Liver (tissue), 3 donors: ENCODE measurements around the gene BRSK1.

Experiments
- ATF3 ChIP-seq: IDR thresholded peaks from 2 replicates; pipeline ENCODE4 v1.6.1; 2016; ENCODE audit warnings: antibody characterized with exemption
- CTCF ChIP-seq: fragments of 150-350 bp; IDR thresholded peaks from 2 replicates; pipeline ENCODE4 v1.5.1; 2017; ENCODE audit warnings: improper control_type of control experiment, low read depth, low read length; ENCODE audit not compliant: missing input control
- FOXA1 ChIP-seq: IDR thresholded peaks from 2 replicates; pipeline ENCODE4 v1.6.1; 2016; ENCODE audit warnings: antibody characterized with exemption
- FOXA2 ChIP-seq: IDR thresholded peaks from 2 replicates; pipeline ENCODE4 v1.6.1; 2016; ENCODE audit warnings: antibody characterized with exemption
- GABPA ChIP-seq, 2 donors: IDR thresholded peaks in 1 of 2; conservative IDR thresholded peaks in 1 of 2; 2 replicates each; pipeline ENCODE4 v1.6.1; 2016; ENCODE audit warnings: antibody characterized with exemption in 2 of 2, mild to moderate bottlenecking in 1 of 2, moderate library complexity in 1 of 2
- HNF4A ChIP-seq, 2 donors: conservative IDR thresholded peaks; 2 replicates each; pipeline ENCODE4 v1.6.1; 2016; ENCODE audit warnings: antibody characterized with exemption in 2 of 2, mild to moderate bottlenecking in 2 of 2
- JUND ChIP-seq, 2 donors: IDR thresholded peaks; 2 replicates each; pipeline ENCODE4 v1.6.1; 2016; ENCODE audit warnings: antibody characterized with exemption in 2 of 2
- MAX ChIP-seq: IDR thresholded peaks from 2 replicates; pipeline ENCODE4 v1.6.1; 2016; ENCODE audit warnings: antibody characterized with exemption
- NR2F2 ChIP-seq: IDR thresholded peaks from 2 replicates; pipeline ENCODE4 v1.6.1; 2016; ENCODE audit warnings: antibody characterized with exemption
- RXRA ChIP-seq, 2 donors: IDR thresholded peaks; 2 replicates each; pipeline ENCODE4 v1.6.1; 2017 to 2018; ENCODE audit warnings: antibody characterized with exemption in 2 of 2, mild to moderate bottlenecking in 1 of 2
- SP1 ChIP-seq: IDR thresholded peaks from 2 replicates; pipeline ENCODE4 v1.6.1; 2018; ENCODE audit warnings: antibody characterized with exemption, mild to moderate bottlenecking
- YY1 ChIP-seq: IDR thresholded peaks from 2 replicates; pipeline ENCODE4 v1.6.1; 2016; ENCODE audit warnings: antibody characterized with exemption, mild to moderate bottlenecking
- ZBTB33 ChIP-seq: IDR thresholded peaks from 2 replicates; pipeline ENCODE4 v1.6.1; 2016; ENCODE audit warnings: antibody characterized with exemption
- TF ChIP-seq, protein P1 (sequence below): IDR thresholded peaks from 2 replicates; pipeline ENCODE4 v1.6.1; 2016; ENCODE audit warnings: antibody characterized with exemption, mild to moderate bottlenecking
- donor health status: healthy.
- donor health status: healthy.

GRCh38 chr19:55255618-55256423 lies 28.0 kb upstream of the BRSK1 start:
- TF ChIP-seq YY1 = no peak
- no peak for TF ChIP-seq CTCF
- TF ChIP-seq, protein P1, sequence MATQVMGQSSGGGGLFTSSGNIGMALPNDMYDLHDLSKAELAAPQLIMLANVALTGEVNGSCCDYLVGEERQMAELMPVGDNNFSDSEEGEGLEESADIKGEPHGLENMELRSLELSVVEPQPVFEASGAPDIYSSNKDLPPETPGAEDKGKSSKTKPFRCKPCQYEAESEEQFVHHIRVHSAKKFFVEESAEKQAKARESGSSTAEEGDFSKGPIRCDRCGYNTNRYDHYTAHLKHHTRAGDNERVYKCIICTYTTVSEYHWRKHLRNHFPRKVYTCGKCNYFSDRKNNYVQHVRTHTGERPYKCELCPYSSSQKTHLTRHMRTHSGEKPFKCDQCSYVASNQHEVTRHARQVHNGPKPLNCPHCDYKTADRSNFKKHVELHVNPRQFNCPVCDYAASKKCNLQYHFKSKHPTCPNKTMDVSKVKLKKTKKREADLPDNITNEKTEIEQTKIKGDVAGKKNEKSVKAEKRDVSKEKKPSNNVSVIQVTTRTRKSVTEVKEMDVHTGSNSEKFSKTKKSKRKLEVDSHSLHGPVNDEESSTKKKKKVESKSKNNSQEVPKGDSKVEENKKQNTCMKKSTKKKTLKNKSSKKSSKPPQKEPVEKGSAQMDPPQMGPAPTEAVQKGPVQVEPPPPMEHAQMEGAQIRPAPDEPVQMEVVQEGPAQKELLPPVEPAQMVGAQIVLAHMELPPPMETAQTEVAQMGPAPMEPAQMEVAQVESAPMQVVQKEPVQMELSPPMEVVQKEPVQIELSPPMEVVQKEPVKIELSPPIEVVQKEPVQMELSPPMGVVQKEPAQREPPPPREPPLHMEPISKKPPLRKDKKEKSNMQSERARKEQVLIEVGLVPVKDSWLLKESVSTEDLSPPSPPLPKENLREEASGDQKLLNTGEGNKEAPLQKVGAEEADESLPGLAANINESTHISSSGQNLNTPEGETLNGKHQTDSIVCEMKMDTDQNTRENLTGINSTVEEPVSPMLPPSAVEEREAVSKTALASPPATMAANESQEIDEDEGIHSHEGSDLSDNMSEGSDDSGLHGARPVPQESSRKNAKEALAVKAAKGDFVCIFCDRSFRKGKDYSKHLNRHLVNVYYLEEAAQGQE = no peak
- no peak for TF ChIP-seq ATF3
- TF ChIP-seq RXRA (IDR thresholded peaks at IDR 0.05) = no peak
- no peak for TF ChIP-seq MAX
- TF ChIP-seq NR2F2 = no peak
- no peak for TF ChIP-seq FOXA2
- TF ChIP-seq HNF4A (conservative IDR thresholded peaks at IDR 0.05) = no peak
- TF ChIP-seq FOXA1 = no peak
- TF ChIP-seq SP1 = no peak
- TF ChIP-seq JUND (IDR thresholded peaks at IDR 0.05) = no peak
- no peak for TF ChIP-seq ZBTB33
- TF ChIP-seq GABPA (IDR thresholded peaks at IDR 0.05 in 1 of 2, conservative IDR thresholded peaks at IDR 0.05 in 1 of 2) = no peak
